ENCODE data around the gene TAF5L. TPM values are rescaled to one million over a fixed set of nuclear protein-coding genes. Genes with fewer than 3 reads are reported as not detected.

The TAF5L gene
- 10 to 100 TPM; 16.2 to 24.3 TPM for total RNA-seq
- polyA plus RNA-seq: 10 to 100 TPM in 1 of 2 donors, 1 to 10 TPM in 1; 7.7 to 13.3 TPM
- long read RNA-seq, donor 1, full-length matches to known transcripts: 5 of 5 reads
- long read RNA-seq, donor 1, partial matches to known transcripts: 0 of 5 reads
- long read RNA-seq, donor 1, other reads (novel, unspliced or antisense): 0 of 5 reads
- long read RNA-seq, donor 2, partial matches to known transcripts: 5 of 6 reads
- long read RNA-seq, donor 2, other reads (novel, unspliced or antisense): 0 of 6 reads
- long read RNA-seq, donor 3, partial matches to known transcripts: 7 of 8 reads
- long read RNA-seq, donor 3, other reads (novel, unspliced or antisense): 0 of 8 reads
- long read RNA-seq, donor 4, full-length matches to known transcripts: 2 of 2 reads
- long read RNA-seq, donor 4, partial matches to known transcripts: 0 of 2 reads
- long read RNA-seq, donor 4, other reads (novel, unspliced or antisense): 0 of 2 reads
- long read RNA-seq, donor 5, full-length matches to known transcripts: 2 of 8 reads
- long read RNA-seq, donor 5, partial matches to known transcripts: 6 of 8 reads
- long read RNA-seq, donor 5, other reads (novel, unspliced or antisense): 0 of 8 reads

GRCh38 chr1:229625915-229626831, at the start of gene TAF5L, which contains the start of gene URB2:
TAF5L (minus strand) TSS chr1:229626122; CDS start chr1:229614482, 11,640 bp downstream.
URB2 (plus strand) TSS chr1:229626247; CDS start chr1:229627634, 1,387 bp downstream.
- Histone ChIP-seq H3K36me3 (ENCODE audit: control insufficient read depth in 4 of 4, insufficient read depth in 4 of 4, low read length in 4 of 4) (peaks cover 0 to 2% (median 0%) of the 10 kb centered on the region in 4 donors), H3K27me3 (ENCODE audit: control insufficient read depth in 3 of 3, insufficient read depth in 3 of 3, low read length in 2 of 3) (no peaks in the 10 kb centered on the region), H3K27ac (ENCODE audit: low read depth in 1 of 2, low read length in 1 of 2) (peak within 1 kb of the TSS; percentile 78 to 80), H3K4me3 (peak within 1 kb of the TSS; percentile 89), H3K4me1 (ENCODE audit: control insufficient read depth in 5 of 5, insufficient read depth in 5 of 5, low read length in 5 of 5) (peaks cover 0 to 21% (median 10%) of the 10 kb centered on the region in 5 donors), H3K9ac (ENCODE audit: insufficient read depth in 1 of 2, low read length in 2 of 2) (peak within 1 kb of the TSS; percentile 49 to 71), H3K9me3 (ENCODE audit: control insufficient read depth in 4 of 4, insufficient read depth in 3 of 4, low read length in 3 of 4) (no peaks in the 10 kb centered on the region)
- ATAC-seq (ENCODE audit: insufficient read depth, low FRiP score) (peak; percentile 97), DNase-seq (peak; percentile 88 to 96 (median 92))
- no peak for TF ChIP-seq CTCF (IDR thresholded peaks at IDR 0.05; ENCODE audit: control extremely low read depth, extremely low read depth)
- 0 to 1% methylated on average over 53 to 97 of the region's 97 CpGs for WGBS, 2 donors

- Histone ChIP-seq H3K27ac (ENCODE audit: low read depth in 1 of 2, low read length in 1 of 2) (no peak overlapping the region), H3K36me3 (ENCODE audit: control insufficient read depth in 4 of 4, insufficient read depth in 4 of 4, low read length in 4 of 4) (no peaks in the 10 kb centered on the region), H3K9me3 (ENCODE audit: control insufficient read depth in 4 of 4, insufficient read depth in 3 of 4, low read length in 3 of 4) (no peaks in the 10 kb centered on the region), H3K4me3 (no peak overlapping the region), H3K9ac (ENCODE audit: insufficient read depth in 1 of 2, low read length in 2 of 2) (no peak overlapping the region), H3K27me3 (ENCODE audit: control insufficient read depth in 3 of 3, insufficient read depth in 3 of 3, low read length in 2 of 3) (no peaks in the 10 kb centered on the region), H3K4me1 (ENCODE audit: control insufficient read depth in 5 of 5, insufficient read depth in 5 of 5, low read length in 5 of 5) (no peaks in the 10 kb centered on the region)
- DNase-seq: no peak
- ATAC-seq (ENCODE audit: insufficient read depth, low FRiP score): no peak
- no peak for TF ChIP-seq CTCF (IDR thresholded peaks at IDR 0.05; ENCODE audit: control extremely low read depth, extremely low read depth)
Measured at GRCh38 chr1:229675396-229675795, 49.5 kb upstream of the TAF5L start.

- no peaks in the 10 kb centered on the region for H3K27me3 ChIP-seq (ENCODE audit: control insufficient read depth in 3 of 3, insufficient read depth in 3 of 3, low read length in 2 of 3)
- H3K4me3 ChIP-seq: no peak overlapping the region
- WGBS, 2 donors: 44 to 55% methylated on average over 5 of the region's 5 CpGs
- no peaks in the 10 kb centered on the region for H3K9me3 ChIP-seq (ENCODE audit: control insufficient read depth in 4 of 4, insufficient read depth in 3 of 4, low read length in 3 of 4)
- H3K36me3 ChIP-seq (ENCODE audit: control insufficient read depth in 4 of 4, insufficient read depth in 4 of 4, low read length in 4 of 4): no peaks in the 10 kb centered on the region
- TF ChIP-seq CTCF (IDR thresholded peaks at IDR 0.05; ENCODE audit: control extremely low read depth, extremely low read depth): no peak
- ATAC-seq (ENCODE audit: insufficient read depth, low FRiP score): no peak
- no peaks in the 10 kb centered on the region for H3K4me1 ChIP-seq (ENCODE audit: control insufficient read depth in 5 of 5, insufficient read depth in 5 of 5, low read length in 5 of 5)
- DNase-seq: no peak
- H3K9ac ChIP-seq (ENCODE audit: insufficient read depth in 1 of 2, low read length in 2 of 2): no peak overlapping the region
- H3K27ac ChIP-seq (ENCODE audit: low read depth in 1 of 2, low read length in 1 of 2): no peak overlapping the region
Measured at GRCh38 chr1:229674042-229674441, 48.1 kb upstream of the TAF5L start.
